ENCODE data around the gene KCNF1.

The KCNF1 gene

DNA sequence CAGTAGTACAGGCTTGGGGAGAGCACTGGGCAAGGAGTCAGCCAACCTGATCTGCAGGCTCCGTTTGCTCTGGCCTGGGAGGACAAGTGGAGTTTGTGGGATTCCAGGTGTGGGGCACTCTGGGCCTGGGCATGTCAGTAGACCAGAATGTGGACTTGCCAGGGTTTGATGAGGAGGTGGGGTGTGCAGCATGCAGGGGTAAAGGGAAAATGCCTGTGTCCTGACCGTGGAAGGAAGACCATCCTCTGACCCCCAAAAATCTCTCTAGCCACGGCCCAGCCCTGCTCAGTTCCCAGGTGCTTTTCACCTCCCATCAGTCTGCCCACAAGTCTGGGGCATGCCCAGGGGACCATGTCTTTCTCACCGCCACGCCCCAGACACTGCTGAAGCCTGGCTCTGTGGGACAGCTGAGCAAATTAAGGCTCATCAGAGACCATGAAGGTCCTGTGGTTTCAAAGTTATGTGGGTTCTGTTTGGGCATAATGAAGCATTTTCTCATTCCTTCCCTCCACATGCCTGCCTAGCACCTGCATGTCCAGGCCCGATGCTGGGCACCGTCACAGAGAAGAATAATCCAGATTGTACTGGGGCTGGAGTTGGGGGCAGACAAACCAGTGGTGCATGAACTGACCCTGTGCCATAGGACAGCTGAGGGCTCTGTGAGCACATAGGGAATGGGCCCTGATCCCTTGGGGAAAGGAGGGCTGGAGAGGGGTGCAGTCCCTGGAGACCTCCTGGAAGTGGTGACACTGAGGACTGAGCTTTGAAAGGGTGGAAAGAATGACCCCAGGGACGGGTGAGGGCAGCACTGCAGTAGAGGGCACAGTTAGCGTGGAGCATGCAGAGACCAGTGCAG lies 6.5 kb upstream of the KCNF1 start:
- DNase-seq: no peak

DNA sequence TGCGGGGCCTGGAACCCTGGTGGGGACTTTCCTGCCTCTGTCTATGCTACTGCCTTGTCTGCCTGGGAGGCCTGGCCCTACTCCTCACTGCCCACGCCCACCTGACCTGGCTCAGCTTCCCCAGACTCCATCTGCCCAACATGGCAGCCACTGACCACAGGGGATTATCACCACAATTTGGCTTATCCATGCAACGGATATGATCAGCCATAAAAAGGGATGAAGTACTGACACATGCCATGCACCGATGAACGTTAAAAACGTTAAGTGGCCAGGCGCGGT lies 5.9 kb upstream of the KCNF1 start:
- no peak for DNase-seq

DNA sequence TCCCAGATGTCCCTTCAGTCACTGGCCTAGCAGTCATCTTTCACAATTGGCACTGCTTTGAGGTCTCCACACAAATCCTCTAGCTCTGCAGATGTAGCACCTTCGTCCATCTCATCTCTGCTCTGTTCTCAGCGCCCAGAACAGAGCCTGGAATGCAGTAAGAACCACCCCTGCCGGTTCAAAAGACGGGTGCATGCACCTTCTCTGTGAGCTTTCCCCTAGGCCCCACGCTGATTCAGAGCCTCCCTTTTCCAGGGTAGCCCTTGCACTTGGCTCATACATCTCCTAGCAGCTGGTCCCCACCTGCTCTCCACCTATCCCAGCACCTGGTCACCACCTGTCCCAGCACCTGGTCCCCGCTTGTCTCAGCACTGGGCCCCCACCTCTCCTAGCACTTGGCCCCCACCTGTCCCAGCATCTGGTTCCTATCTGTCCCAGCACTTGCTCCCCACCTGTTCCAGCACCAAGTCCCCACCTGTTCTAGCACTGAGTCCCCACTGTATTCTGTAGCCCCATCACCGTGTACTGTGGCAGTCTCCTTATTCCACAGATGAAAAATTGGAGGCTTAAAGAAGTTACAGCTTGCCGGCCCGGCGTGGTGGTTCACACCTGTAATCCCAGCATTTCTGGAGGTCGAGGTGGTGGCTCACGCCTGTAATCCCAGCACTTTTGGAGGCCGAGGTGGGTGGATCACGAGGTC lies 4.7 kb upstream of the KCNF1 start:
- no peak for DNase-seq

DNA sequence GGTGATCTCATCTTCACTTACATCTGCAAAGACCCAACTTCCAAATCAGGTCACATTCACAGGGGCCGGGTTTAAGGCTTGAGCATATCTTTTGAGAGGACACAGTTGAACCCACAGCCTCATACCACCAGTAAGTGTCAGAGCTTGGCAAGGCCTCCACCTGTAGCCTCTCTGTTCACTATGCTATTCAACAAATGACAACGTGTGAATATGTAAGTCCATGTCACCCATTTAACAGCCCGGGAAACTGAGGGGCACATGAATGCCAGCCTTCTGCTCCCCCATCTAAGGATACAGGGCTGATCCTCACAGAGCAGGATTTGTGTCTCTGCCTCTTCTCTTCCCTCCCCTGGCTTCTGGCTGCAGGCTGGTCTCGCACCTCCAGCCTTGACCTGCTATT lies 3.5 kb upstream of the KCNF1 start:
- DNase-seq: no peak

DNA sequence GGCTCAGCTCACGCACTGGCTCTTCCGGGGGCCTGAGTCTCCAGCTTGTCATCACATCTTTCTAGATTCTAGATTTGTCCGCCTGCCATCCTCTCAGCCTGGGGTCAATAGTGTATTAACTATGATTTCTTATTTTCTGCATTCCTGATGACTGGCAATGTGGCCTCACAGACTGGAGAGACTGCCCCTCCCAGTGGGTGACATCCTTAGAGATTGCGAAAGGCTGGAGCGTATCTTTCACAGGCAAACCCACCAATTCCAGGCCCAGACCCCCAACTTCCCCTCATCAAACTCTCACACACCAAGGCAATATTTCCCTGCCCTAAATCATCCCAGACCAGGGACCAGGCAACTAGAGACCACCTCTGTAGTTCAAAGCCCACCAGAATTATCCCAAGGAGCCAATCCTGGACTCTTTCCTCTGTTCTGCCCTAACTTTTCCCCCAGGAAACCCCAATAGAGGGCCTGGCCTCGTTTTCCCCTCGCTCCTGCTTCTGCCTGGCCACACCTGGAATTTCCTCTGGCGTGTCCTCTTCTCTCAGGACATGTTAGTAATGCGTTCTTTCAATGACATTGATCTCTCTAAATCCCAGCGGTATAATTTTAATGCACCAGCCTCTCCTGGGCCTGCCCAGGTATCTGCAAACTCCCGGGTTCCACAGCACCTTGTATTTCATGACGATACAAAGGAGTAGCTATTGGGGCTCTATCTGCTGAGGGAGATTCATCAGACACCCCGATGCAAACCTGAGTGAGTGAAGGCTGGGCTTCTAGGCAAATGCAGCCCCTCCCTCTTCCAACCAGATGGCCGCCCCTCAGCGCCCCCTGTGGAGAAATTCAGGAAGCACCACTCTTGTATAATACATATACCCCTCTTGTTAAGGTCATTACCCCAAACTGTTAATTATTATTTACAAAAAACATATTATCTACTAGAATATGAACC lies 2.4 kb upstream of the KCNF1 start:
- DNase-seq: no peak

DNA sequence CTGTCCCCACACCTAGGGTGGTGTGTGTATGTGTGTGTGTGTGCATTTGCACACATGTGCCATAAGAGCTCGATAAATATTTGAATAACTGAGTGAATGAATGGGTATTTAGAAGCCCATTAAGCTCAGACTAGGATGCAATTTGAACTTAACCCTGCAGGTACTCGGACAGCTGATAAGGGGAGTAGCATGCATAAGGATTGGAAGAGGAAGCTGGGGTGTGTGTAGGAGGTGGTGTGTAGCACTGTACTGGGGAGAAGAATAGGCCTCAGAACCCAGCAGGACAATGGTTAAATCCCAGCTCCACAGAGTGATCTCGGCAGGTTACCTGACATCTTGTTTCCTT lies 1.8 kb upstream of the KCNF1 start:
- DNase-seq: peak; percentile 21

DNA sequence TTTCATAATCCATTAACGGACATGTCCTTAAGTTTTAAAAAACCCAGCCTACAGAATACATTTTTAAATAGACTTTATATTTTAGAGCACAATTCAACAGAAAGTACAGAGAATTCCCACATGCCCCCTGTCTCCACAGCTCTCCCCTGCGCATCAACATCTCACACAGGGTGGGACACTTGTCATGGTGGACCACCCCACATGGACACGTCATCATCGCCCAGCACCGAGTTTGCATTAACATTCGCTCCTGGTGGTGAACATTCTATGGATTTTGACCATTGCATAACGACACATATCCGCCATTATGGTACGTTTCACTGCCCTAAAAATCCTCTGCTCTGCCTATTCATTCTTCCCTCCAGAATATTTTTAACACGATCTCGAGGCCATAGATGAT lies 1.1 kb upstream of the KCNF1 start:
- no peak for DNase-seq

DNA sequence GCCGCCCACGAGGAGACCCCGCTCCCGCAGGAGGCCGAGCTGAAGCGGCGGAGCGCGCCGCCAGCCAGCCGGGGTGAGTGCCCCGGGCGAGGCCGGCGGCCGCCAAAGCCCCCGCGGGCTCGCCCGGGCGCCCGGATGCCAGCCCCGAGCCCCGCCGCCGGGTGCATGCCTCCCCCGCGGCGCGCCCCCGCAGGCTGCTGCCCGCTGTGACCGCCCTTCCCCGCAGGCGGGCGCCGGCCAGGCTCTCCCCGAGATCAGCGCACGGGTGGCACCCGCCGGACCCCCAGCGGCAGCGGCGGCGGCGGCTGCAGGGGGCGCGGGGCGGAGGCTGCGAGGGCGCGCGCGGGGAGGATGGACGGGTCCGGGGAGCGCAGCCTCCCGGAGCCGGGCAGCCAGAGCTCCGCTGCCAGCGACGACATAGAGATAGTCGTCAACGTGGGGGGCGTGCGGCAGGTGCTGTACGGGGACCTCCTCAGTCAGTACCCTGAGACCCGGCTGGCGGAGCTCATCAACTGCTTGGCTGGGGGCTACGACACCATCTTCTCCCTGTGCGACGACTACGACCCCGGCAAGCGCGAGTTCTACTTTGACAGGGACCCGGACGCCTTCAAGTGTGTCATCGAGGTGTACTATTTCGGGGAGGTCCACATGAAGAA lies 470 bp downstream of the KCNF1 start:
- no peak for DNase-seq

DNA sequence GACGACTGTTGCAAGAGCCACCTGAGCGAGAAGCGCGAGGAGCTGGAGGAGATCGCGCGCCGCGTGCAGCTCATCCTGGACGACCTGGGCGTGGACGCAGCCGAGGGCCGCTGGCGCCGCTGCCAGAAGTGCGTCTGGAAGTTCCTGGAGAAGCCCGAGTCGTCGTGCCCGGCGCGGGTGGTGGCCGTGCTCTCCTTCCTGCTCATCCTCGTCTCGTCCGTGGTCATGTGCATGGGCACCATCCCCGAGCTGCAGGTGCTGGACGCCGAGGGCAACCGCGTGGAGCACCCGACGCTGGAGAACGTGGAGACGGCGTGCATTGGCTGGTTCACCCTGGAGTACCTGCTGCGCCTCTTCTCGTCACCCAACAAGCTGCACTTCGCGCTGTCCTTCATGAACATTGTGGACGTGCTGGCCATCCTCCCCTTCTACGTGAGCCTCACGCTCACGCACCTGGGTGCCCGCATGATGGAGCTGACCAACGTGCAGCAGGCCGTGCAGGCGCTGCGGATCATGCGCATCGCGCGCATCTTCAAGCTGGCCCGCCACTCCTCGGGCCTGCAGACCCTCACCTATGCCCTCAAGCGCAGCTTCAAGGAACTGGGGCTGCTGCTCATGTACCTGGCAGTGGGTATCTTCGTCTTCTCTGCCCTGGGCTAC lies 1.2 kb downstream of the KCNF1 start:
- DNase-seq: no peak

DNA sequence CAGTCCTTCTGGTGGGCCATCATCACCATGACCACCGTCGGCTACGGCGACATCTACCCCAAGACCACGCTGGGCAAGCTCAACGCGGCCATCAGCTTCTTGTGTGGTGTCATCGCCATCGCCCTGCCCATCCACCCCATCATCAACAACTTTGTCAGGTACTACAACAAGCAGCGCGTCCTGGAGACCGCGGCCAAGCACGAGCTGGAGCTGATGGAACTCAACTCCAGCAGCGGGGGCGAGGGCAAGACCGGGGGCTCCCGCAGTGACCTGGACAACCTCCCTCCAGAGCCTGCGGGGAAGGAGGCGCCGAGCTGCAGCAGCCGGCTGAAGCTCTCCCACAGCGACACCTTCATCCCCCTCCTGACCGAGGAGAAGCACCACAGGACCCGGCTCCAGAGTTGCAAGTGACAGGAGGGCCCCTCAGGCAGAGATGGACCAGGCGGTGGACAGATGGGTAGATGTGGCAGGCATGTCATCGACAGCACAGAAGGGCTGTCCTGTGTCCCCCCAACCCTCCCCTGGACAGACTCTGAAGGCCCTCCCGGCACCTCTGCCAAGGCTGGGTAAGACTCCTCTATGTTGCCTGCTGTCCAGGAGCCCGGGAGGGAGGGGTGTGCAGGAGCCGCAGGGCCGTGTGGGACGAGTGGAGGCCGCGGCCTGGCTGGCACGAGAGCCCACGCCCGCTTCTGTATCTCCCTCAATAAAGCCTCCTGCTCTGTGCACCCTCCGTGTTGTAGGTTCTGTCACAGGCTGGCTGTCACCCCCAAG lies 2.0 kb downstream of the KCNF1 start:
- DNase-seq: no peak

DNA sequence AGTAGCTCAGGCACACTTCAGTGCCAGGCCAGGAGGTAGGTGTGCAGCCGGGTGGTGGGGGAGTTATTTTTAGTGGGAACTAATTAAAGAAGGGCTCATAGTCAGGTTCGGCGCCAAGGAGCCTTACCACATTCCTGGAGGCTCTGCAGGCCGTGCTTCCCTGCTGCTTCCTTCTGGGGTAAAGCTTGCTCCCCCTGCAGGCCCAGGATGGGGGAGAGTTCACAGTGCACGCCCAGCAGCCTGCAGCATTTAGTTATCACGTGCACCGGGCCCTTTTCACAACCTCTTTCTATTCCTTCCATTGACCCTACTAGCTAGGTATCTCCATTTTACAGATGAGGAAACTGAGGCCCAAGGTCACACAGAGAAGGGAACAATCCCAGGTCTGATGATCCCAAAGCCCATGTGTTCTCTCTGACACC lies 2.5 kb downstream of the KCNF1 start:
- DNase-seq: no peak

DNA sequence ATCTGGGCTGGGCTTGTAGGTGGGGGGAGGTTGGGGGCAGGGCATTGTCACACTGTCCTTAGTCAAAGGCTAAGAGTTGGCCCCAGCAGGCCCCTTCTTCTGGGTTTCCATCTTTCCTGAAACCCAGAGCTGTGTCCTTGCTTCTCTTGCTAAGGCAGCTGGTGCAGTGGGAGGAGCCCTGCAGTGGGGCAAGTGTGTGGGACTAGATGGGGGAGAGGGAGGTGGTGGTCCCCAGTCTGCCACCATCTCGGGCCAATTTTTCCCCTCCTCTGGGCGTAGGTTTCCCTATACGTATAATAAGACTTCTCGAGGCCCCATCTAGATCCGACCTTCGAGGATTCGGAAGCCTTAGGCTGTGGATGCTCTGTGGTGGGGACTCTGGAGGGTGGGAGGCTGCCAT lies 3.5 kb downstream of the KCNF1 start:
- DNase-seq: no peak

DNA sequence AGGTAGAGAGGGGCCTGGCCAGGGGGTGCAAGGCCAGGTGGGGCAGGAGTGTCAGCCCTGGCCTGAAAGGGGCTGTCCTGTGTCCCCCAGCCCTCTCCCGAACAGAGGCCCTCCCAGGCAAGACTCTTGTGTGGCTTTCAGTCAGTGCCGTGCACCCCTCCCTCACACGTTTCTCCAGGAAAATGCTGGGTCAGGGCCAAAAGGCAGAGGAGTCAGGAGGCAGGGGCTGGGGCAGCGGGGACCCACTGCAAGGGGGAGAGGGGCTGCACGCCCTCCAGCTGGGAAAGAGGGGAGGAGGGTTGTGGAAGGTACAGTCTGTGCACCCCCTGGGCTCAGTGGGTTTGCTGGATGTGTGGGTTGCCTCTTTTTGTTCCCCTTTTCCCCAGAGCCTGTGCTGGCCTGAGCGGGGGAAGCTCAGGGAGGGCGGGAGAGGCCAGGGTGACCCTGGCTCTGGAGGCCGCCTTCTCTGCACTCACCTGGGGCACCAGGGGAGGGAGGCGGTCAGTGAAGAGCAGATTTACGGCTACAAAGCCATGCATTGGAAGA lies 4.1 kb downstream of the KCNF1 start:
- no peak for DNase-seq

DNA sequence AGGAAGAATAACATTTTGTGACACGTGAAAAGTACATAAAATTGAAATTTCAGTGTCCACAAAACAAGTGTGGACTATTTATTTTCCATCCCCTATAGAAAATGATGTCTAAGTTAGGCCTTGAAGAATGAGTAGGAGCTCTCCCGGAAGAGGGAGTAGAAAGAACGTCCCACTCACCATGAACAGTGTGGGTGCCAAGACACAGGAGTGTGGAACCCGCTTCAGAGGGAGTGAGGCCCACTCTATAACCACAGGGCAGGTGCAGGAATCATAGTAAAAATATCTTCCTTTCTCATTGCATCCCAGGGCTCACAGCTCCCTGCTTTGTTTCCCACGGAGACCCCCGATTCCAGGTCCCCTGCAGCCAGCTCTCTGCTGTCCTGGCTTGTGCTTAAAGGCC lies 5.2 kb downstream of the KCNF1 start:
- no peak for DNase-seq

DNA sequence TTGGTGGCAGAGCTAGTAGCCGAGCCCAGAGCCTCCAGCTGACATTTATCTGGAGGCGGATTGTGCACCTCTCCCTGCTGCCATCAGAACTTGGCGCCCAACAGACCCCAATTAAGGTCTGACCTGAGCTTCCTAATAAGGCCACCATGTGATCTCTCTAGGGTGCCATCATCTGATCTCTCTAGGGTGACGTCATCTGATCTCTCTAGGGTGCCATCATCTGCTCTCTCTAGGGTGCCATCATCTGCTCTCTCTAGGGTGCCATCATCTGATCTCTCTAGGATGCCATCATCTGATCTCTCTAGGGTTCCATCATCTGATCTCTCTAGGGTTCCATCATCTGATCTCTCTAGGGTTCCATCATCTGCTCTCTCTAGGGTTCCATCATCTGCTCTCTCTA lies 6.2 kb downstream of the KCNF1 start:
- no peak for DNase-seq

DNA sequence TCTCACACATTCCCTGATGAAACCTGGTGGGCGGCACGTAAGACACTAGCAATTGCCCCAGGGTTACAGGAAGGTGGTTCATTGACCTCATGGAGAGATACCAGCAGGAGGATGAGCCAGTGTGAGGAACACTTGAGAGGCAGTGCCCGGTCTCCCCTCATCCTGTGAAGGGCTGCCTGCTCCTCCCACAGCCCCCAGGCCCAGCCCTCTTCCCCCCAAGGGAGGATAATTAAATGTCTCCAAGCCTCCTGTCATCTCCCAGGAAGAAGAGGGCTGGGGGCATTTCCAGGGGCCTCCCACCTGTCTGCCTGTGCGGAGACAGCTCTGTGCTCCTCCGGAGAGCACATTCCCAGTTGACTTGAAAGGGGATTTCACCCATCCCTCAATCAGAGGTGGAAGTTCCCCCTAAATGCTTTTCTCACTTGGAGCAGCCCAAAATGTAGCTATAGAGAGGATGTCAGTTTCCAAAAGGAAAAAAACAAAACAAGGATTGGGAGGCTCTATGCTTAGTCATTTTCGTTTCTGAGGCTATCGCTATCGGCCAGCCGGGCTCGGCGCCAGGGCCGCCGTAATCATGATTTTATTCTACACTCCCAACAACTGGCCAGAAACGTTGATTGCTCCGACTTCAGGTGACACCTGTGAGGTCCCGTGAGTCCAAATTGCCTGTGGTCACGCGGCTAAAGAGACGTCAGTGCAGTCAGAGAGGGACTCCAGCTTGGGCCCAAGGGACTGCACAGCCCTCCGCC lies 7.1 kb downstream of the KCNF1 start:
- DNase-seq: no peak

DNA sequence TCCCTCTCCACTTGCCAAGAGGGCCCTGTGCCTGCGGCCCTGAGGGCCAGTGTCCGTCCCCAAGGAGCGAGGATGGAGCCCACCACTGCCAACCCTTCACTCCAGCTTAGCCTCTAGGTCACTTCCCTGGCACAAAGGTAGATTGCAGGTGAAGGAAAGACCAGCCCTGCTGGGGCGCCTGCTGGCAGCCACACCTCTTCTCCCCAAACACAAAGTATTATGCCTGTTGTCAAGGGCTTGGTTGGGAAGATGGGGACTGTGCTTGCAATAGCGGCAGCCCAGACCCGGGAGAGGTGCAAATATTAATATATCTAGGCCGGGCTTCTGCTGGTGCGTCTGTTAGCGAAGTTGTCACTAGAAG lies 7.7 kb downstream of the KCNF1 start:
- no peak for DNase-seq

DNA sequence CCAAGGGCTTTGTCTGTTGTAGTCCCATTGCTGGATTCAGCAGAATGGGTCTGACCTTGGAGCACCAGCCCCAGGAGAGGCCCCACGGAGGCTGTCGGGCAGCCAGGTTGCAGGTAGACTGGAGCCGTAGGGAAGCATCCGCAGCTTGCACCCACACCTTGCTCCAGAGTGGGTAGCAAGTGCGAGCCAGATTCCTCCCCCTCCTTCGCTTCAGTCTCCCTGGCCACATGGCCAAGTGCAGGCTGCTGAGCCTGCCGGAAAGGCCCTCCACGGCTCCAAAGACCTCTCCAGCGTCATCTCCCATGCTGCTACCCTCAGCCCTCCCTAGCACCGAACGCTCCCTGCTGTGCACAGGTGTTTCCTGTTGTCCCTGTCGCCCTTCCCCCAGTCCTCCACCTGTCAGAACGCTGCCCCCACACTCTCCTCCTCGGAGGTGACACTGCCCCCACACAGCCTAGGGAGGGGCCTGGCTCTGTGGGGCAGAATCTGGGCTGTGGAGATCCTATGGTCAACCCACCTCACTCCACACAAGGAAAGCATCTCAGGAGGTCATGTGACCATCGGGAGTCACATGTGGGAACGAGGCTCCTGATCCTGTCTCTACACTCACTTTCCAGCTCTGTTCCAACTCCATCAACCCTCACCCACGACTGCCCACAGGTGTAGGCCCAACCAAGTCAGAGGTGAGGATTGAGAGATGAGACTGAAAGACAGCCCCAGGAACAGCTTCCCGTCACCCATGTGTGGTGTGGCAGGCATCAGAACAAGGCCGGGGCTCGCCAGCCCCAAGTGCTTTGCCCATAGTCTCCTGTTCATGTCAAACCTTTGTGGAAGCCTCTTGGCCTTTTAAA lies 8.3 kb downstream of the KCNF1 start:
- no peak for DNase-seq

DNA sequence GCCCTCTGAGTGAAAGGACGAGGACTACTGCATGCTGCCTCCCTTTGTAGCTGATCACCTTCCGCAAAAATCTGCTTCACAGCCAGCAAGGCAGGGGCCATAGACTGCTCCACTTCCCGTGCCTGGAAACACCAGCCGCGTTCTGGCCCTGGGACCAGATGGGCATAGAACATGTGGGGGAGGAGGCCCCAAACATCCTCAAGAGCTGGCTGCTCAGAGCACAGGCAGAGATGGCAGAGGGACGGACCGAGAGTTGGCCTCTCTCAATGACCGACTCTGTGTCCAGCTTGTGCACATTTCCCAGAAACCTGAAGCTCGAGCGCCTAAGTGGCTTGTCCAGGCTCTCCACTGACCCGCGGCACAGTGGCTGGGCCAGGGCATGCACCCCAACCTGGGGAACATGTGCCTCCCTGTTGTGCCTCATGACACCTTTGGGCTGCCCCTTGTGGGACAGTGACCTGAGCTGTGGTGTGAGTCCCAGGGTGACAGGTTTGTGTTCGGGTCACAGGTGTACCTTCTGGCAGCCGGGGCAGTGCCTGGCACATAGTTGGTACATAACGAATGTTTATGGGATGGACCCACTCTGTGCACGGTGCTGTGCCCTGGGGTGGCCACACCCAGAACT lies 9.1 kb downstream of the KCNF1 start:
- no peak for DNase-seq
